ENCODE data around the gene ZDHHC11. TPM values are rescaled to one million over a fixed set of nuclear protein-coding genes. Genes with fewer than 3 reads are reported as not detected.
"Not testable (repeated sequence)": the region's sequence is repeated elsewhere in the genome, so short reads cannot be mapped to it uniquely, and the experiment has no call there.

ZDHHC11 gene
- total RNA-seq, 1 experiment from 2014 or later = 0.50 TPM

DNA sequence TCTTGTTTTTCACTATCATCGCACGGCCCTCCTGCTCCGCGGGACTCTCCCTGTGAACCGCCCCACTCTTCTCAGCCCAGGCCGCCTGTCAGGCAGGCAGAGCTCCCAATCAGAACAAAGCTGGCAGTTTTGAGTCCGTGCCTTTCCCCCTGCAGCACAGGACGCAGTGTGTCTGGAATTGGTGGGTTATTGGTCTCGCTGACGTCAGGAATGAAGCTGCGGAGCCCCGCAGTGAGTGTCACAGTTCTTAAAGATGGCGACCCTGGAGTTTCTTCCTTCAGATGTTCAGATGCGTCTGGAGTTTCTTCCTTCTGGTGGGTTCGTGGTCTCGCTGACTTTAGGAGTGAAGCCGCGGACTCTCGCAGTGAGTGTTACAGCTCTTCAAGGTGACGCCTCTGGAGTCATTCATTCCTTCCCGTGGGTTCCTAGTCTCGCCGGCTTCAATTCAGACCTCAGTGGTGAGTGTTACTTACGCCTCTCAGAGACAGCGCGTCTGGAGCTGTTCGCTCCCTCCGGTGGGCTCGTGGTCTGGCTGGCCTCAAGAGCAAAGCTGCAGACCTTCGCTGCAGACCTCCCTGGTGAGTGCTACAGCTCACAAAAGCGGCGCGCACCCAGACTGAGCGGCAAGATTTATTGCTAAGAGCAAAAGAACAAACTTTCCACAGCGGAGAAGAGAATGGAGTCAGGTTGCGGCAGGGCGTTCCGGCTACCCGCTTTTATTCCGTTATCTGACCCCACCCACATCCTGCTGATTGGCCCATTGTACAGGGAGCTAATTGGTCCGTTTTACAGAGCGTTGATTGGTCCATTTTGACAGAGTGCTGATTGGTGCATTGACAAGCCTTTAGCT, 73.7 kb downstream of the ZDHHC11 start:
- peak; percentile 6 for DNase-seq (ENCODE audit: low spot score)

DNA sequence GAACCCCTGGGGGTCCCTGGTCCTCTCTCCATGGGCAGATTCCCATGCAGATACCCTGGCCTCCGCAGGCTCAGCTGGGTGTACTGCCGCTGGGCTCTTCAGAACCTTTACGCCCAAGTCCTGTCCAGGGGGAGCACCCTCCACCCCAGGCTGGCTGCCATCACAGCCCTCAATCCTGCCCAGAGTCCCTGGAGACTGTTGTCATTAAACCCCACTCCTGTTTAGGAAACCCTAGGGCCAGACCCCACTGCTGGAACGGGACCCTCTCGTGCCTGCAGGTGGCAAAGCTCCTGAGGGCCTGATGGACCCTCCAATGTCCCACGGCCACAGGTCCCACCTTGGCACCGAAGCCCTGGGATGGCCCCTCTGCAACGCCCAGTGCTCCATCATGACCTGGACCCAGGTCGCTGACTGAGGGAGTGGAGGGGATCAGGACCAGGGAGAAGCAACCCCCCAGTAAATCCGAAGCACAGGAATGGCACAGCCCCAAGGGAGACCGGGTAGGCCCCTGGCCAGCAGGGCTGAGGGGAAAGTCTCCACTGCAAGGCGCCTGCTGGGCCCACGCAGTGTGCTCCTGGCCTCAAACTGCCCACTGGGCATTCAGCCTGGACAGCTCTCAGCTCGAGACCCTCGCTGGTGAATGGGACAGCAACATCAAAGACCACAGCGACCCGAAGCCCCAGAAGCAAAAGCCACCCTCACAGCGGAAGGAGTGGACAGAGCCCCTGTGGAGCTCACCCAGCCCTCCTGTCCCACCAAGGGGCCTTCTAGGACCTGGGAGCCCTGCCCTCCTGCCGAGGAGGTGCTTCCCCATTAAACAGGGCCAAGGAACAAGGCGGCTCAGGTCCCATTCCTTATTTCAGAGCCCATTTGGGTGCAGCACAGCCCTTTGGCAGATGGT, 74.6 kb downstream of the ZDHHC11 start:
- peak; percentile 9 for DNase-seq (ENCODE audit: low spot score)

DNA sequence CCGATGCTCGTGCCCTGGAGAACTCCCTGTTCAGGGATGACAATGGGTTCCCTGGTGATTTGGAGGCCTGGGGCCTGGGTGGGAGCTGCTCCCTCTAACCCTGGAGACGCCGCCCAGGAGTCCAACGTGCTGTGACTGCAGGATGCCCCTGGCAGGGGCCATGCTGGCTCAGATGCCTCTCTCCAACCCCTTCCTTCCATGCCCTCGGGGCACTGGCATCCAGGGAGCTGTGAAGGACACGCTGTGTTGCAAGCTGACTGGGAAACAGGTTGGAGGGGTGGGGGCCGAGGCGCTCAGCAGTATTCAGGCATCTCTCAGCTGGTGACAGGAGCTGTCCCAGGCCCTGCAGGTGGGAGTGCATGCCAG, 75.2 kb downstream of the ZDHHC11 start:
- not testable (repeated sequence) for DNase-seq (ENCODE audit: low spot score)

DNA sequence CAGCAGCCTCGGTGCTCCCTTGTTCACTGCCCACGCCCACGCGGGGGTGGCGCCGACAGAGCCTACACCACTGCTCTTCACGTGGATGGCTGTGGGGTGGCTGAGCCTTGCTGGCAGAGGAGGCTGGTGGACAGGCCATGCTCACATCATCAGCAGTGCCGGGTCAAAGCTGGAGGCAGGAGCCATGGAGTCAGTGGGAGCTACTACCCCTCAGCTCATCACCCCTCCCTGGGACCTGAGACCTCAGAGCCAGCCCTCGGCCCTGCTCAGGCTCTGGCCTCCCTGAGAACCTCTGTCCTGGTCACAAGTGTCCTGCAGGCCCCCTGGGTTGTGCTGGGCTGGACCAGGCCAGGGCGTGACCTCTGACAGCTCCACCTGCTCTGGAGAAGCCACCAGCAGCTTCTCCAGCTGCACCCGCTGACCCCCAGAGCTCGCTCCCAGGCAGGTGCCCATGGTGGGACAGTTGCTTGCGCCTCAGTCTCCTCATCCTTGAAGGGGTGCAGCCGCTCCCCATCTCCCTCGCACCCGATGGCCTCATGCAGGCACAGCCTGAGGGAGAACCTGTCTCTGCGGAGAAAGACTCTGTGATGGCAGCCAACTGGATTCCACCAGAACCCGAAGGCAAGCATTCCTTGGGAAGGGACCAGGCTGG, 75.8 kb downstream of the ZDHHC11 start:
- peak; percentile 9 for DNase-seq (ENCODE audit: low spot score)

DNA sequence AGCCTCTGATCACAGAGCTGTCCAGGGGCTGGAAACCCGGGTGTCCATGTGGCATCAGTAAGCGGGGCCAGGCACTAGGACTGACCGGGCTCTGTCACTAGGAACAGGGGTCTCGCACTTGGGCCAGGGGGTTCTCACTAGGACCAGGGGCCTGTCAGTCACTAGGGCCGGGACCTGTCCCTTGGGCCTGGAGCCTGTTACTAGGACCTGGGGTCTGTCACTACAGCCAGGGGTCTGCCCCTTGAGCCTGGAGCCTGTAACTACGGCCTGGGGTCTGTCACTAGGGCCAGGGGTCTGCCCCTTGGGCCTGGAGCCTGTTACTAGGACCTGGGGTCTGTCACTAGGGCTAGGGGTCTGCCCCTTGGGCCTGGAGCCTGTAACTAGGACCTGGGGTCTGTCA, 76.5 kb downstream of the ZDHHC11 start:
- not testable (repeated sequence) for DNase-seq (ENCODE audit: low spot score)

DNA sequence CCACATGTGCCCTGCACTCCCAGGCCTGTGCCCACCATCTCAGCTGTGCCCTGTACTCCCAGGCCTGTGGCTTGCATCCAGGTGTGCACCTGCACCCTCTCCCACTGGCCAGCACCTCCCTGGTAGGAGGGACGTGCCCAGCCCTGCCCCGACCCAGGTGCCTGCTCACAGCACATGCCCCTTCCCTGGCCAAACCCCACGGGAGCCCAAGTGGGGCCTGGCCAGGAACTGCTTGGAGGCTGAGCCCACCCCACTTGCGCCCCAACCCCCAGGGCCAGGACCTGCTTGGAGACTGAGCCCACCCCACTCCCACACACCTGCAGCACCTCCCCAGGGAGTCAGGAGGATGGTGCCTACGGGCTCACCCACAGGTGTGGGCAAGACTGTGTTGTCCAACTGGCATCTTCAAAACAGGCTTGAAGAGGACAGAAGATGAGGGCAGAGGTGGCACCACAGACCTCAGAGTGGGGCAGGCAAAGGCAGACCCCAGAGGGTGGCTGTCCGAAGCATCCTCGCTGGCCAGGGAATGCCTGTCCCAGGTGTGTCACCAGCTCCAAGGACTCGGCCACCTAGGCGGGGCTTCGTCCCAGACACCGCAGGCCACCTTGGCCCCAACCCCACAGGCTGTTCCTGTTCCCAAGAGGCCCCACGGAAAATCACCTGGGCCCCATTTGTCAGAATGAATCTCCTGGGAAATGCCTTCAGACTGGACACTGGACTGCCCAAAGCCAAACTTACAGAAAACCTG, 77.1 kb downstream of the ZDHHC11 start:
- DNase-seq (ENCODE audit: low spot score) = no peak

DNA sequence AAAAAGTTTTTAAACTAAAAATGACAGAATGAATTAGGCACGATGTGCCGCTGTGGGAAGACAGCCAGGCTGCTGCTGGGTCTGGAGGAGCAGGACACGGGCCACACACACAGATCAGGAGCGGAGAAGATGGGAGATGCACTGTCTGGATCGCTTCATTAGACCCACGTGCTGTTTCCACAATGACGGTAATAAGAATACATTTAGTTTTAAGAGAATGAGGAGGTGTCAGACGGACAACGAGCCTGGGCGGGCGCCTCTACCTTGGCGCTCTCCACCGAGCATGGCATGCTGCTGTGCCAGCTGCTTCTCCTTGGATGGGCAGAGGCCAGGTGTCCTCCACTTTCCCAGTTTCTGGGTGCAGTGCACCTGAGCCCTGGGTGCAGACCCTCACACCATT, 77.9 kb downstream of the ZDHHC11 start:
- DNase-seq (ENCODE audit: low spot score) = not testable (repeated sequence)

DNA sequence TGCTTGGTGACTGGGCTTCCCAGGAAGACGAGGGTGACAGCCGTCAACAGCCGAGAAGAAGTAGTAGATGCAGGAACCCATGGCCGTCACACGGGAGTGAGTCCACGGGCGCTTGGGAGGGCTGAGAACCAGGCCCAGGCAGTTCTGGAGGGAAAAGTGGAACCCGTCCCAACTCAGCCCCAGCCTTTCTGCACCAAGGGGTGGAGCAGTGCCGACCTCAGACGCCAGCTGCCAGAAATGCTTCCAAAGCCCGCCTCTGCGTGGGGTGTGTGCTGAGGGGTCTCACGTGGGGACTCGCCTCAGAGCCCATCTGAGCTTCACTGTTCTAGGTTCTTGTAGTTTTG, 78.3 kb downstream of the ZDHHC11 start:
- not testable (repeated sequence) for DNase-seq (ENCODE audit: low spot score)

DNA sequence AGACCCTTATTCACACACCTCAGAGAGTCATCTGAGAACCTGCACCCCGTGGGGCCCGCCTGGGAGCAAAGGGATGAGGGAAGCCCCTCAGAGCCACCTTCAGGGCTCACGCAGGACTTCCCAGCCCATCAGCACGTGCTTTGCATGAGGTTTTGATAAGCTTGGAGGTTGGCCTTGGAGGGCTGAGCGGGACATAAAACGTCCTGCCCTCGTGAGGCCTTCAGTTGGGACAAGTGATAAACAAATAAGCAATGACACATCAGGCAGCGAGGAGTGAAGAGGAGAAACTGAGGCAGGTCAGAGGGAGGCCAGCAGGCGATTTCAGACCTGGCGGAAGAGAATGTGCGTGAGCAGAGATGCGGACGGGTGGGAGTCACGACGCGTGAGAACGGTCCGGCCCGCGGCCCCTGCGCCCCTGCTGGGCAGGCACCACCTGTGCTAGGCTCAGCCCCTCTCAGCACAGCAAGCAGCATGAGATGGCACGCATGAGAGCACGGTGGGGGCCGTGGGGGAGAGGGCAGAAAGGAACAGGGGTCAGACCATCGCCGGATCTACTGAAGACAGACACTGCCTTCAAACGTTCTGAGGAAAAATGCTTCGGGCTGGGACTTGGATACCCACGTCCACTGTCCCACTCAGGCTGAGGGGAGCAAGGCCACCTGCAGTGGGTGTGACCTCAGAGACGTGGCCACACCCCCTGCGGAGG, 78.8 kb downstream of the ZDHHC11 start:
- not testable (repeated sequence) for DNase-seq (ENCODE audit: low spot score)

DNA sequence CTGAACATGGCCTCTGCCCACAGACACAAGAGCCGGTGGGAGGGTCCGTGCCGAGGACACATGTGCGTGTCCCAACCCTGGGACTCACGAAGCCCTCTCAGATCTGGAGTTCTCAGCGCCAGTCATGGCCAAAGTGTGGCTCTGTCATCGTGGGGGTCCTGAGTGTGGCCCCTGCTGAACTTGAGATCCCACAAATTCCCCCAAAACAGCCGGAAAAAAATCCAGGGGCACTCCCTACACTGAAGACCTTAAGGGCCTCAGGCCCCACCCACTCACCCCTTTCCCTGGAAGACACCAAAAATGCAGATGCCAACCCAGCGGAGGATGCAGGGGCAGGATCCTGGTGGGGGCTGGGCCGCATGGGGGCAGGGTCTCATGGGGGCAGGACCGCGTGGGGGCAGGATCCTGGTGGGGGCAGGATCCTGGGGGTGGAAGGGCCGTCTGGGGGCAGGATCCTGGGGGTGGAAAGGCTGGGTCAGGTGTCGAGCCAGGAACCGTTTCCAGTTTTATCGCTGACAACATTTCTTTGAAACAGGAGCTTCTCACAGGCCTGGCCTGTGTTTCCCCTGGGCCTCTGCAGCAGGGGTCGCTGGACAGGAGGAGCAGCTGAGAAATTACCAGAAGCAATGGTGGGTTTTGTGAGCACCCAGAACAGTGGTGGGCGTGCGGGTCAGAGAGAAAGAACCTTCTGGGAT, 79.6 kb downstream of the ZDHHC11 start:
- peak; percentile 4 for DNase-seq (ENCODE audit: low spot score)

DNA sequence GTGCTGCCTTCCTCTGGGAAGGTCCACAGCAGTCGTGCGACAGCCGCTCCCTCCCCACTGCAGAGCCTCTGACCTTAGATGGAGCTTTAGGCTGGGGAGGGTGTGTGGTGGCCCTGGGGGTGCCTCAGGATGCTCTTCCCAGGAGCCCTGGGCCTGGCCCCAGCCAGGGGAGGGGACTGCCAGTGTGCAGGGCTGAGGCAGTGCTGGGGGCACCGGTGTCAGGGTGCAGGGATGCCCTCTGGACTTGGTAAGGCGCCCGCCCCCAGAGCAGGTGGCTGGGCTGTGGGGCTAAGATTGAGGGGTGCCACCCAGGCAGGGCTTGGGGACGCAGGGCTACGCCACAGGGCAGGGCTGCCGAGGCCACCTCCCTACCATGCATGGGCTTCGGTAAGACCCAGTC, 80.2 kb downstream of the ZDHHC11 start:
- DNase-seq (ENCODE audit: low spot score) = peak; percentile 3

DNA sequence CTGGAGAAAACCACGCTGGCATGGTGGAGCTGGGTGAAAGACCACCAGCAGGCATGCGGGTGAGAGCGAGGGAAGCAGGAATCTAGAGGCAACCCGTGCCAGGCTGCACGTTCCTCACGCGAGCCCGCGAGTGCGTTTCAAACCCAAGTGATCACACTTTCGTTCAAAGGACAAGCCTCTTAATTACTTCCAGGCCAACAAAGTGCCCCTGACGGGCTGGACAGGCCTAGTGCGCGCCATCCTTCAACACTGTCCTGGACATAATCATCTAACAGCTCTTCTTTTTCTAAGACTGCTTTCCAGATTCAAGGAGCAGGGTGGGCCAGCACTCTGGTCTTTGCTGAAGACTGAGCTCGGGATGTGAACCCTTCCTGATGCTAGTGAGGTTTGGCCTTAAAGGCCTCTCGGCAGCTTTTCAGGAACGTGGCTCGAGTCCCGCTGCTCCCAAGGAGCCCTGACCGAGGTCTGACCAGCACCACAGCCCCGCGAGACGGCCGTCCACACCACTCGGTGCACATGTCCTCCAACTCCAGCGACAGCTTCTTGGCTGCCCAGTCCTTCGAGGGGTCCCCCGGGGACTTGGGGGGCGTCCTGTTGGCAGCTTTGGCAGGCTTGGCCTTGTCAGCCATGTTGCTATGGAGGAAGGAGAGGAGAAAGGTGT, 81.2 kb downstream of the ZDHHC11 start:
- peak; percentile 3 for DNase-seq (ENCODE audit: low spot score)

DNA sequence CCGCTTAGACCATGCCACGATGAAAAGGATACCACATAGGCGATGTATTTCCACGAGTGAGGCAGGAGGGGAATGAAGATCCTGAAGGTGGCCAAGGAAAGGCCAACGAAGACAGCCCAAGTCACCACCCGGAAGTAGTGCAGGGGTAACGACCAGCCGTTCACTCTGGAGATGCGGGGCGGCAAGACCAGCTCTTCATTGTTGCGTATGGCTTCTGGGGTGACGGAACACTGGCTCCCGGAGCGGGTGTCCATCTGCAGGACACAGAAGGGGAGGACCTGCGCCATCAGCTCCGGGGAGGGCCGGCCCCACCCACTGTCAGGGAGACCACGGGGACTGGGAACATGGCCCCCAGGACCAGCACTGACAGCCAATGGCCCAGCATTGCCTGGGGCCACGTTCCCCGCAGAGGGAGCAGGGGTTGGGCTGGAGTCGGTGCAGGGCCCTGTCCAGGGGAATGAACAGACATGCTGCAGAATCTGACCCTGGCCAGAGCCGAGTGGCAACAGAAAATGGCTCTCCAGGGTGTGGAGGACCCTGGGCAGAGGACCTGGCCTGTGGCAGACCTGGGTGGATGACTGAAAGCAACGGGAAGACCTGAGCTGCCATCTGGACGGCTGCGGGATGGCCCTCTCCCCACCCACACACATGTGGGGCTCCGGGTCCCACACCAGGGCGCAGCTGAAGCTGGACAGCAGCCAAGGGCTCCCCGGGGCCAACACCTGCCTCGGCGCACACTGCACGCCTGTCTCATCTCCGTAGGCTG, 83.9 kb downstream of the ZDHHC11 start:
- DNase-seq (ENCODE audit: low spot score) = no peak

DNA sequence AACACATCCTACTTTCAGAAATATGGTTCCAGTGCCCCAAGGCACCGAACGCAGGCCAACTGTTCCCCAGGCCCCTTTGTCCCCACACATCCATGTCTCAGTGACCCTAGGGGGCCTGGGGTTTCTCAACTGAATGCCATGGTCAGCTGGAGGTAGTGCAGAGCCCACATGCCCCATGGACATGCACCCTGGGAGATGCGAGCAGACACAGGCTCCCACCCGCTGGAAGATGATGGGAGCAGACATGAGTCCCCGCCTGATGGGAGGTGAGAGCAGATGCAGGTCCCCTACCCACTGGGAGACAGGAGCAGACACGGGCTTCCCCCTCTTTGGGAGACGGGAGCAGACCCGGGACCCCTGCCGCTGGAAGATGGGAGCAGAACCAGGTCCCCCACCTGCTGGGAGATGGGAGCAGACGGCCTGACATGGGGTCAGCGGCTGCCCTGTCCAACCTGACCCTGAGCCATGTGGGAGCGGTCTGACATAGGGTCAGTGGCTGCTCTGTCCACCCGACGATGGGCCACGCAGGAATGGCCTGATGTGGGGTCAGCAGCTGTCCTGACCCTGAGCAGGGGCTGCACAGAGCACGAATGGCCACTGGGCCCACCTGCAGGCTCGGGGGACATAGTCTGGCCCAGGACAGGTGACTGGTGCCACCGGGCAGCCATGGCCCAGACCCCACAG, 84.7 kb downstream of the ZDHHC11 start:
- DNase-seq (ENCODE audit: low spot score) = no peak

DNA sequence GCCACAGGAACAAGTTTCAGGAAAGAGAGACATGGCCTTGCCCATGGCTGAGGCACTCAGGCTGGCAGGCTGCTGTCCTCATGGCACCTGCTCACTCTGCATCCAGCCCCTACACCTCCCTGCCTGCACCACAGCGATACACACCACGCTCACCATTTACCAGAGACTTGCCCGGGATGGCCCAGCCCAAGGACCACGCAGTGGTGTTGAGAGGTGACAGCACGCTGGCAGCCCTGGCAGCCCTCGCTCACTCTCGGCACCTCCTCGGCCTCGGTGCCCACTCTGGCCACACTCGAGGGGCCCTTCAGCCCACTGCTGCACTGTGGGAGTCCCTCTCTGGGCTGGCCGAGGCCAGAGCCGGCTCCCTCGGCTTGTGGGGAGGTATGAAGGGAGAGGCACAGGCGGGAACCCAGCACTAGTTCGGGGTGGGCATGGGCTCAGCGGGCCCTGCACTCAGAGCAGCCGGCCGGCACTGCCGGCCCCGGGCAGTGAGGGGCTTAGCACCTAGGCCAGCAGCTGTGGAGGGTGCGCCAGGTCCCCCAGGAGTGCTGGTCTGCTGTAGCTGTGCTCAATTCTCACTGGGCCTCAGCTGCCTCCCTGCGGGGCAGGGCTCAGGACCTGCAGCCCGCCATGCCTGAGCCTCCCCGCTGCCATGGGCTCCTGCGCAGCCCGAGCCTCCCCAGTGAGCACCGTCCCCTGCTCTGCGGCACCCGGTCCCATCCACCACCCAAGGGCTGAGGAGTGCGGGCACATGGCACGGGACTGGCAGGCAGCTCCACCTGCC, 86.6 kb downstream of the ZDHHC11 start:
- DNase-seq (ENCODE audit: low spot score) = no peak

DNA sequence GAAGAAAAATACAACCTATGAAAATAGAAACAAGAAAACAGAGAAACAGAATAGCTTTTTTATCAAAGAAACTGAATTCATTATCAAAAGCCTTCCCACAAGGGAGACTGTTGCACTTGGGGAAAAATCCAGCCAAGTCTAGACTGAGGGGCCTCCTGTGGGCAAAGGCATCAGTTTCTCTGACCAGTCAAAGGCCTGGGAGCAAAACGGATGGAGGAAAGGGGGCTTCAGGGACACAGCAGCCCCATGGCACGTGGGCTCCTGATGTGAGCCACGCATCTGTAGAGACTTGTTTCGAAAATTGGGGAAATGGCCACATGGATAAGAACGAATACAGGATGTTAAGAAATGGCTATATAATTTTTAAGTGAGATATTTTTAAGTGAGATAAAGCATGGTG, 87.4 kb downstream of the ZDHHC11 start:
- no peak for DNase-seq (ENCODE audit: low spot score)

DNA sequence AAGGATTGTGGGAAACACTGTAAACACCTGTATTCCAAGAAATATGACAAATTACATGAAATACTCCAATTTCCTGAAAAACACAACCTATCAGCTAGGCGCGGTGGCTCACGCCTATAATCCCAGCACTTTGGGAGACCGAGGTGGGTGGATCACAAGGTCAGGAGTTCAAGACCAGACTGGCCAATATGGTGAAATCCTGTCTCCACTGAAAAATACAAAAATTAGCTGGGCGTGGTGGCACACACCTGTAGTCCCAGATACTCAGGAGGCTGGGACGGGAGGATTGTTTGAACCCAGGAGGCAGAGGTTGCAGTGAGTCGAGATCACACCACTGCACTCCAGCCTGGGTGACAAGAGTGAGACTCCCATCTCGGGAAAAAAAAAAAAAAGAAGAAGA, 87.8 kb downstream of the ZDHHC11 start:
- DNase-seq (ENCODE audit: low spot score) = not testable (repeated sequence)
